Kidney tubule cell (primary cell): ENCODE results near the gene PRXL2C.

Source experiments
- DNase-seq: peaks from one replicate; pipeline ENCODE4 v3.0.0-alpha.2; 2018; ENCODE audit warnings: low spot score

Gene PRXL2C

GRCh38 chr9:96612105-96612965, 42.8 kb downstream of the PRXL2C start:
- DNase-seq: peak; percentile 87

- DNase-seq: no peak
Observed at GRCh38 chr9:96611302-96611701, 43.8 kb downstream of the PRXL2C start.

- no peak for DNase-seq
Observed at GRCh38 chr9:96609732-96610131, 45.4 kb downstream of the PRXL2C start.

- no peak for DNase-seq
Observed at GRCh38 chr9:96607971-96608370, 47.1 kb downstream of the PRXL2C start.

GRCh38 chr9:96605328-96605727, 49.8 kb downstream of the PRXL2C start:
- no peak for DNase-seq

- DNase-seq: no peak
Observed at GRCh38 chr9:96604004-96604319, 51.2 kb downstream of the PRXL2C start.

- DNase-seq: no peak
Observed at GRCh38 chr9:96603305-96604003, 51.7 kb downstream of the PRXL2C start.

GRCh38 chr9:96599298-96599697, 55.8 kb downstream of the PRXL2C start:
- no peak for DNase-seq

- DNase-seq: no peak
Observed at GRCh38 chr9:96596601-96597111, 58.5 kb downstream of the PRXL2C start.
